ENCODE measurements around the gene ANK2.

DNA sequence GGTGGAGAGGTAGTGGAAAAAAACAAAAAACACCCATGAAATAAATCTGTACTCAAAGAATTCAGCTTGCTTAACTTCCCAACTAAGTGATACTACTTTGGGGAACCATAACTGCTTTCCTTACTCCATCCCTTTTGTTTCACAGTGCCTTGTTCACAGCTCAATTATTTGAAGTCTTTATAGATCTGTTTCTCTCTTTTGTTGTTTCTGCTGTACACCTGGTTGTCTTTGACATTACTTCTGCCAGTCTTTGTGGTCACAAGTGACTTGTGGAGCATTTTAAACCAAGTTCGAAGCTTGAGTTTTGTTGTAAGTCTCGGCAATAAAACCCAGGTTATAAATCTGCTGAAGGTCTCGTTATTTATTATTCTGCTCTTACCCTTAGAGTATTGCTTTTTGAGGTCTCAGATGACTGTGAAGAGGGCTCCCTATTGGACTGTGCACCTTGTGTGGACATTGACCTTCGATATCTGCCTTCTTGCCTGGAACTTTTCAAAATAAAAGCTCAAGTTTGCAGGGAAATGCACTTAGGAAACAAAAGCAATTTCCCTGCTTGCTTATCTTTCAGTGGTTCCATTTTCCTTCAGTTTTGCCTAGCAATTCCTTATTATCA lies 59.8 kb downstream of the ANK2 start:
- TF ChIP-seq EZH2phosphoT487 (IDR thresholded peaks at IDR 0.05; ENCODE audit: insufficient read depth, low read depth) (no peak), EZH2 (IDR thresholded peaks at IDR 0.05; ENCODE audit: insufficient read depth, poor library complexity, severe bottlenecking) (no peak)

Data from GM23248 (cell line).